Activated T-cell treated with anti-CD3 and anti-CD28 coated beads for 24 hours (primary cell): ENCODE data around the gene OCSTAMP.

Experiments
- DNase-seq: peaks from one replicate; pipeline ENCODE4 v3.0.0-alpha.2; 2020; ENCODE audit warnings: low read depth

Gene OCSTAMP

GRCh38 chr20:46573788-46574584 is 23.5 kb upstream of the OCSTAMP start:
- no peak for DNase-seq

GRCh38 chr20:46573234-46573633 is 22.8 kb upstream of the OCSTAMP start:
- DNase-seq = no peak

GRCh38 chr20:46572790-46573189 is 22.3 kb upstream of the OCSTAMP start:
- DNase-seq = no peak

GRCh38 chr20:46572153-46572552 is 21.7 kb upstream of the OCSTAMP start:
- no peak for DNase-seq

- DNase-seq = no peak
Measured at GRCh38 chr20:46571418-46571817, 21.0 kb upstream of the OCSTAMP start.

GRCh38 chr20:46570956-46571355 is 20.5 kb upstream of the OCSTAMP start:
- no peak for DNase-seq

GRCh38 chr20:46569961-46570360 is 19.5 kb upstream of the OCSTAMP start:
- DNase-seq = no peak

- DNase-seq = no peak
Measured at GRCh38 chr20:46568570-46569129, 18.2 kb upstream of the OCSTAMP start.

- DNase-seq = no peak
Measured at GRCh38 chr20:46566125-46566524, 15.7 kb upstream of the OCSTAMP start.

- no peak for DNase-seq
Measured at GRCh38 chr20:46564241-46564957, 13.9 kb upstream of the OCSTAMP start.

GRCh38 chr20:46563860-46564221 is 13.4 kb upstream of the OCSTAMP start:
- DNase-seq = no peak

- DNase-seq = no peak
Measured at GRCh38 chr20:46563170-46563859, 12.9 kb upstream of the OCSTAMP start.

- DNase-seq = peak; percentile 50
Measured at GRCh38 chr20:46562373-46563169, 12.1 kb upstream of the OCSTAMP start.

- no peak for DNase-seq
Measured at GRCh38 chr20:46562009-46562372, 11.5 kb upstream of the OCSTAMP start.

- DNase-seq = no peak
Measured at GRCh38 chr20:46559685-46560440, 9.4 kb upstream of the OCSTAMP start.

- no peak for DNase-seq
Measured at GRCh38 chr20:46559001-46559400, 8.5 kb upstream of the OCSTAMP start.

- DNase-seq = peak; percentile 43
Measured at GRCh38 chr20:46558511-46558959, 8.1 kb upstream of the OCSTAMP start.

GRCh38 chr20:46557231-46557956 is 6.9 kb upstream of the OCSTAMP start:
- no peak for DNase-seq

GRCh38 chr20:46555370-46555956 is 5.0 kb upstream of the OCSTAMP start:
- DNase-seq = no peak

GRCh38 chr20:46554828-46555227 is 4.4 kb upstream of the OCSTAMP start:
- DNase-seq = no peak
